Measurements from ENCODE around the gene NCAM2.

Gene NCAM2

DNA sequence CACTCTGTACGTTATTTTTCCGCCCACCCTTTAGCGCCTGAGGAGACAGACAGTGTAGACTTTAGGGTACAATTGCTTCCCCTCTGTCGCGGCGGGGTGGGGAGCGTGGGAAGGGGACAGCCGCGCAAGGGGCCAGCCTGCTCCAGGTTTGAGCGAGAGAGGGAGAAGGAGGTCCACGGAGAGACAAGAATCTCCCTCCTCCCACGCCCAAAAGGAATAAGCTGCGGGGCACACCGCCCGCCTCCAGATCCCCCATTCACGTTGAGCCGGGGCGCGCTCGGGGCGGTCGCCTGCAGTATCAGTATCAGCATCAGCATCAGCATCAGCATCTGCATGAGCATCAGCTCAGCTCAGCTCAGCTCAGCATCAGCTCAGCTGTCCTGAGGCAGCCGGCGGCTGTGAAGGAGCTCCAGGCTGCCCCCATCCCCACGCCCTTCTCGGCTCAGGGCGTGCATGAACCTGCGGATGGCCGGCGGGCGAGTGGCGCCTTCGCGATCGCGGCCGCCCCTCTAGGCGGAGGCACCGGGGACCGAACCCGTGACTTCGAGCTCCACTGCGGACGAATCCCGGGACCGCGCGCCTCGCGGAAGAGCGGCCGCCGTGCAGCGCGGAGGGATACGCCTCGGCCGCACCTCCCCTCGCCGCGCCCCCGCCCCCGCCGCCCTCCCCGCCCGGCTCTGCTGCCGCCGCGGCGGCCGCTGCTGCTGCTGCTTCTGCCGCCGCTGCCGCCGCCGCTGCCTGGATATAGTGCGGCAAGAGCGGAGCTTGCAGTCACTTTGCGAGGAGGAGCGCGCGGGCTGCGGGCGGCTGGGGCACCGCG, at the start of gene NCAM2:
TSS of gene NCAM2 (plus strand) at position 774 of the 820 bp plus-strand sequence.
- peak; percentile 70 for DNase-seq

- DNase-seq: no peak
Observed at GRCh38 chr21:20949884-20950283, 48.3 kb upstream of the NCAM2 start.

DNA sequence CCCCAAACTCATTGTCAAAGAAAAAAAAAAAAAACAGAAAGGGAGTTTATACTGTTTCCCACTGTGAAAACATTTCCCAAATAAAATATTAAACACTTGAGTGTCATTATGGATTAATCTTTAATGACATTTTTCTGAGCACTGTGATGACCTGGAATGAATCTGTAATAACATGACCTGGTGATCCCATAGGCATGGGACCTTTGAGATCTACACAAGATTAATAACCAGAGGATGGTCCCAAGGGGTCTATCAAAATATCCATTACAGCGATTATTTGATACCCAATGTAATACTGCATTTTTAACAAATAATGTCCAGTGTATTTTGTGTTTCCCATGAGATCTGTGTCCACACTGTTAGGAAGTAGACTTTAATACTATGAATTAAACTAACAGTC, 32.4 kb upstream of the NCAM2 start:
- DNase-seq: no peak

- no peak for DNase-seq
Observed at GRCh38 chr21:20968391-20968790, 29.8 kb upstream of the NCAM2 start.

GRCh38 chr21:20970691-20971090, 27.5 kb upstream of the NCAM2 start:
- no peak for DNase-seq

- DNase-seq: peak; percentile 5
Observed at GRCh38 chr21:20971296-20971921, 26.8 kb upstream of the NCAM2 start.

GRCh38 chr21:20994790-20995189, 3.4 kb upstream of the NCAM2 start:
- no peak for DNase-seq

DNA sequence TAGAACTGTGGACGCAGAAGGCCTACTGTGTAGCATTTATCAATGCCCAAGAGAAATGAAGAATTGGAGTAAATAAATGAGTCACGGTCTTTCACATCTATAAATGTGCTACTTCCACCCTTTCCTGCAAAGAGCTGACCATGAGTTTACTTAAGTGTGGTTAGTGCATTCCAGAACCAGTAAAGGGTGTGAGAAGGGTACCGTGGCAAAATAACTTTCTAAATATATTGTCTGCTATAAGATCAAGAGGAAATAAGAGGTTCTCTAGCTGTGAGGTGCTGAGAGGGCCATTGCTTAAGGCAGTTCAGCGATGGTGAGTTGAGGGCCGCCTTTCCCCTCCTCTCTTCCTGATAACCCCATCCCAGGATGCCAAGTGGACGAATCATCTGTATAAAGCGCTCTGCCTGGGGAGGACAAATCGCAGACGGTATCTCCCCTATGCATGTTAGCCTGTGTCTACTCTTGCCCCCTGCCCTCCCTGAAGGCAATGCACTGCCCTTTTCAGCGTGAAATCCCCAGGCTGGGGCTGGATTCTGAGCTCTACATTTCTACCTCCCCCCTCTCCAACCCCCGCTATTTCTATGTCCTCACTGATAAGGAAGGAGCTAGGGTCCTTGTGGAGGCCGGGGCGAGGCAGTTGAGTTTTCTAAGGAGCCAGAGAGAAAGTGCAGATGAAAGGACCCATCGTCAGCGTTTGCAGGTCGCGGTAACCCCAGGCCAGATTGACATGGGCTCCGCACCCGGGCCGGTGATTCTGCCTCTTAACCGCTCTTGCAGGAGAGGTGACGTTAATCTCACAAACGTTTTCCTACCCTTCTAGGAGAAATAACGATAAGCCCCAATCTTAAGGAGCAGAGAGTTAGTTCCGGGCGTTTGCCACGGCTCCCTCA, 1.5 kb upstream of the NCAM2 start:
- DNase-seq: no peak

- DNase-seq: peak; percentile 2
Observed at GRCh38 chr21:20997311-20997635, 936 bp upstream of the NCAM2 start.

DNA sequence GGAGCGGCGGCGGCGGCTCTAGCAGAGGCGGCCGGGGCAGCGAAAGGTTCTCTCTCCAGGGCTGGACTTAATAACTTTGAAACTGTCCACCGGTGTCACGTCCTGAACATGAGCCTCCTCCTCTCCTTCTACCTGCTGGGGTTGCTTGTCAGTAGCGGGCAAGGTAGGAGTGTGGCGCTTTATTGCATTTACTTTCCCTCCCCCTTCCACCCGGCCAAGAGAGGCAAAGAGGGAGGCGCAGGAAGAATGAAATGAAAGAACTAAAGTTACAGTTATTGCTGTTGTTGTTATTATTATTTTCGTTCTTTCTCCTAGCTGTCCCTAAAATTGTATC, 214 bp downstream of the NCAM2 start:
- DNase-seq: no peak

GRCh38 chr21:20998886-20999285, 677 bp downstream of the NCAM2 start:
- DNase-seq: no peak

DNA sequence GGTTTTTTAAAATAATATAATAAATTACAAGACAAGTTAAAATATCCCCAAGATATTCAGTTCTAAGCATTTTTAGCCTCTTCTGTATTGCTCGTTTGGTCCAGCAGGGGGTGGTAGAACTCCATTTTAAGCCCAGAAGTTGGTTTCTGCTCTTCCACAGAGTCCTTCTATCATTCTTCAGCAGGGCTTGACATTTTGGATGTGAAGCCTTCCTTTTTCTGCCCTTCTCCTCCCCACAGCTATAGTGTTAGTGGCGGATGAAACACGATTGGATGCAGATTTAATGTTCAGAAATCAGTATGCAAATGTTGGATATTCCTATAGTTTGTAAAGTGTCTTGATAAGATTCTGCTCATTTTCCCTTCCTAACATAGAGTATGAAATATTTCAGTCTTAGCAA, 1.4 kb downstream of the NCAM2 start:
- peak; percentile 7 for DNase-seq

DNA sequence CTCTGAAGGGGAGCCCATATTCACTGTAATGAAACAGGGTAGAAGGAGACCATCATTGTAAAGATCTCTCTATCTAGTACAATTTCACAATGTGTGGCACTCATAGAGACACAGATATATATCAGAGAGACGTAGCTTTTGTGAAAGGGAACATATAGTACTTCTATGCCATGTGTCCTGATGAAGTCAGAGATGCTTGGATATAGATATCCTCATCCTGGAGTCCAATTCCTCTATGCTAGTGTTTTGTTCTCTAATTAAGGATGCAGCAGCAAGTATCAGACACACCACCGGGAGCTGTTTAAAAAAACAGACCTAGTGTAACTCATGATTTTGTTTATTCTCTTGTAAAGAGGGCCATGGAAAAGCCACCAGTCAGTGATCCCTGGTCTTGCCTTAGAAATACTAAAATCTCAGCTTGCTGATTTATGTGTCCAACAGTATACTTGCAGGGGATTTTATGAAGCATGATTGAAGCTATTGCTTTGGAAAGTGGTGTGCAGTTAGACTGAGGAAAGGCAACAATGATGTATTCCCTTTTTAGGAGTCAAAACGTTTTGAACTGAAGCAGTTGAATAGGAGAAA, 2.5 kb downstream of the NCAM2 start:
- DNase-seq: no peak

DNA sequence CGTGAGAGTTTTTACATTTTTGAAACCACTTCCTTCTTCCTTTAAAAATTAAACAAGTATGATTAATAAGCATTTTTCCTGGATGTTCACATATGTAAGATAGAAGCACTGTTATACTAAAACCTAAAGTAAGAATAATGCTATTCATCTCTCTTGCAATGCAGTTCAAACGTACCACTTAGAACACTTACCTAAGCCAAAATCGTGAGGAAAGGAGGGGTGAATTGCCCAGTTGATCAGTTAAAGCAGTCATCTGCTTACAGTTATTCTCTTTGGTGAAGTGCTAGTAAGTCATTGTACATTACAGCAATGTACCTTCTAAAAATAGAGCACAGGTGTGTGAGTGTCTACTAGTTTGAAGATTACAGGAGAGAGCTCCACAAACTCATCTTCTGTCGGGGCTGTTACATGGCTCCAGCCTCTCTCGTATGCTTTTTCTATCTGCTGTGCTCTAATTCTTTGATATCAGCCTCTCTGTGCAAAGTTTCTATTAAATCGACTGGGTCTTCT, 3.4 kb downstream of the NCAM2 start:
- no peak for DNase-seq

DNA sequence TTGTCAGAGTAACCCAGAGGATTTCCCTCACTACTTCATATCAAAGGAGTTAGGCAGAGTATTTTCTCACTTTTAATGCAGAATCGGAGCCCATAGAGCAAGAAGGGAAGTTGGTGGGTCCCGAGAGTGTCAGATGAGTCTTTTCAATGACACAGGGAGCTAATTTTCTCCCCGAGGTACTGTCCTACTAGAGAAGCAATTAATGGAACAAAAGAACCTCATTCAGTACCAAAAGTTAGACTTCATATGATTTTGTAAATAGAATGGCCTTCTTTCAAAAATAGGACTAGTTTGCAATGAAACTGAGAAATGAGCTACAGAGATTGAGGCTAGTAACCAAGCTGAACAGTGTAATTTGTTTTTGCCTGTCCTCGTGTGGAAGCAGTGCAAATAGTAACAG, 3.9 kb downstream of the NCAM2 start:
- DNase-seq: no peak

DNA sequence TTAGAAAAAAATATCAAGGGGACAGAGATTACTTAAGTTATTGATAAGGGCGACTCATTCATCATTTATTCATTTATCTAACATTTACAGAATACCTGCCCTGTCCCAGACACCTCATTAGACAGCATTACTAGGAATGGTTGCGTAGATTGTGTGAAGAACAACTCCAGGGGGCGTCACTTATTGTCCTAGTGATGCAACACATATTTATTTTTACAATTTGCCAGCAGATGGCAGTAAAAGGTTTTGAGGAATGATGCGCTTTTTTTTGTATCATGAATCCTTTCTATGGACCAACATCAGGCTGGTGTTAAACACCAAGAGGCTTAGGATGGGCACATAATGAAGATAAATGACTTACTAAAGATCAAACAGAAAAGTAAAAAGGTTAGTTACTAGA, 5.5 kb downstream of the NCAM2 start:
- DNase-seq: no peak

GRCh38 chr21:21007606-21008005, 9.4 kb downstream of the NCAM2 start:
- no peak for DNase-seq

DNA sequence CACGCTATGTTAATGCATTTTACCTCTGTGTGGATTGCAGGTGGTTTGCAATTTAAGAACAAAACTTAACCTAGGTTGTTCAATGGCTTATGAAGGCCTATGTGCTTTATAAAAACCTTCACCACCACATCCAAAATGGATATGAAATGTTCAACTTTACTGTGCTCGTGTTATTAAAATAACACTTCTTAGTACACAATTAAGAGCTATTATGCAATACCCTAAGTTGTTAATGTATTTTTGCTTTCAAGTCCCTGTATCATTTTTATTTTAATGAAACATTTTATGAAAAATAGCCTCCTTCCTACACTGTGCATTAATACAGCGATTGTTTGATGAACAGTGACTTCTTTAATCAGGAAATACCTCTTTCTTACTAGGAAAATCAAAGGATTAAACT, 12.0 kb downstream of the NCAM2 start:
- DNase-seq: no peak

DNA sequence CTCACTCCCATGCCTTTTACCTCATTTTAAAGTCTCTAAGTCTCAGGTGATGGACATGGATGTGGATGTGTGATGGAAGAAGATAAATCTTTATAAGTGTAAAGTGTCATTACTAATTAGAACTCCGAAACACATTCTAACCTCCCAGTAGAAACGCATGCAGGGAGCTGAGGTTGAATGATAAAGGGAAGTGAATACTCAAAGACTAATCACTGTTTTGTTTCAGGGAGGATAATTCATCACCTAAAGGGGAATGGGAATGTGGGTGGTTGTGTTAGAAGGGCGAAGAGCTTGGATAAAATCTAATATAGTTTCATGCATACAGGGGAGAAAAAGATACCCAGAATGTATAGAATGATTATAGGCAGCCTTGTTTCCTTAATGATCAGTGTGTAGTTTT, 12.5 kb downstream of the NCAM2 start:
- no peak for DNase-seq

GRCh38 chr21:21018821-21019220, 20.6 kb downstream of the NCAM2 start:
- no peak for DNase-seq

DNA sequence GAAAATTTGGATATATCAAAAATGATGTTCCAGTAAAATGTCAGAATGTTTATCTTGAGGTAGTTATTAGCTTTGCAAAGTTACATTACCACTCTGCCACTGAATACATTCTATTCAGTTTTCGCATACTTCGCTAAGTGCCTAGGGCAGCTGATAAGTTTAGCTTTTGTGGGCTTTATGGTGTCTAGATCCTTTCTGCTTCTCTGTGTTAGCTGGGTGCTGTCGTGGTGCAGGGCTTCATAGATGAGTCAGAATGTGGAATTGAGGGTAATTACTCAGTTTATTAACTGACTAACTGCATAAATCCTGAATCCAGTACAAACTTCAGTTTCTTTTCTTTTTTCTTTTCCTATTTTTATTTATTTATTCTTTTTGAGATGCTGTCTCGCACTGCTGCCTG, 21.5 kb downstream of the NCAM2 start:
- no peak for DNase-seq

DNA sequence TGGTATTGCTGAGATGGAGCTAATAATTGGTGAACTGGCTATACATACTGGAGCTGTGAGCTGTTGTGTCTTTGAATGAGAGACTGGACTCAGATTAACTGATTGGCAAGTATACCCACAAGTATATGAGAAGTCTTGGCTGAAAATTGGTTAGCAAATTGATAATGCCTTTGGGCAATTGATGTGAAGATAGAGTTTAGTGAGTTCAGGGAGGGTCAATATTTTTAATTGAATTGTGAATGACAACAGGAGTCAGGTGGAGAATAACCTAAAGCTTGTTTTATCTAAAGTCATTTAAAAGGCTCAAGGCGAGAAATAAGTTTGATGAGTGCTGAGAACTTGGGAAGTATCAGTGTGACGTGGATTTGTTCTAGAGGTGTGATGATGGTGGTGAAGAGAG, 27.5 kb downstream of the NCAM2 start:
- DNase-seq: no peak

GRCh38 chr21:21028275-21028820, 30.1 kb downstream of the NCAM2 start:
- no peak for DNase-seq
